Measurements from ENCODE around the gene NDUFB2.
"Not testable (repeated sequence)": the region's sequence is repeated elsewhere in the genome, so short reads cannot be mapped to it uniquely, and the experiment has no call there.

NDUFB2 gene

GRCh38 chr7:140734096-140734495, 37.6 kb downstream of the NDUFB2 start:
- no peak for DNase-seq (ENCODE audit: low read depth in 2 of 2)

- DNase-seq (ENCODE audit: low read depth in 2 of 2), result no peak
These were observed 38.2 kb downstream of the NDUFB2 start for GRCh38 chr7:140734729-140735128.

GRCh38 chr7:140738280-140738679, 41.8 kb downstream of the NDUFB2 start:
- no peak for DNase-seq (ENCODE audit: low read depth in 2 of 2)

- not testable (repeated sequence) for DNase-seq (ENCODE audit: low read depth in 2 of 2)
These were observed 46.7 kb downstream of the NDUFB2 start for GRCh38 chr7:140743255-140743654.

GRCh38 chr7:140744005-140744404, 47.5 kb downstream of the NDUFB2 start:
- DNase-seq (ENCODE audit: low read depth in 2 of 2), result no peak

- DNase-seq (ENCODE audit: low read depth in 2 of 2), result no peak
These were observed 49.0 kb downstream of the NDUFB2 start for GRCh38 chr7:140745266-140746058.

GRCh38 chr7:140746751-140747150, 50.2 kb downstream of the NDUFB2 start:
- no peak for DNase-seq (ENCODE audit: low read depth in 2 of 2)

- no peak for DNase-seq (ENCODE audit: low read depth in 2 of 2)
These were observed 56.0 kb downstream of the NDUFB2 start for GRCh38 chr7:140752533-140752932.

GRCh38 chr7:140754506-140754905, 58.0 kb downstream of the NDUFB2 start:
- no peak for DNase-seq (ENCODE audit: low read depth in 2 of 2)
